DOHH2 (cell line): ENCODE data around the gene CMIP.
A peak's percentile ranks its signal among the peaks of the same experiment; 100 is the strongest.

Experiments used
- H3F3A ChIP-seq: fragments of 200-600 bp; sonication (generic), shearing (Covaris generic); 2 replicates; pipeline ENCODE4 v1.6.0; 2016; ENCODE audit warnings: antibody characterized with exemption, mild to moderate bottlenecking; ENCODE audit not compliant: control insufficient read depth, insufficient read depth
- H3K27ac ChIP-seq: fragments of 200-600 bp; sonication (generic); 2 replicates; pipeline ENCODE4 v1.5.1; 2014; ENCODE audit warnings: low read depth, mild to moderate bottlenecking, low read length, moderate library complexity
- H3K27me3 ChIP-seq: fragments of 200-600 bp; sonication (generic); 2 replicates; pipeline ENCODE4 v1.6.1; 2014; ENCODE audit warnings: mild to moderate bottlenecking, low read length, mixed read lengths; ENCODE audit not compliant: control insufficient read depth
- H3K36me3 ChIP-seq: fragments of 200-600 bp; sonication (generic); 2 replicates; pipeline ENCODE4 v1.6.1; 2014; ENCODE audit warnings: mild to moderate bottlenecking, low read length, moderate library complexity, mixed read lengths; ENCODE audit not compliant: control insufficient read depth
- H3K4me1 ChIP-seq: fragments of 200-600 bp; sonication (generic); 2 replicates; pipeline ENCODE4 v1.6.1; 2014; ENCODE audit warnings: mild to moderate bottlenecking, low read length, mixed read lengths; ENCODE audit not compliant: control insufficient read depth
- H3K4me2 ChIP-seq: fragments of 200-600 bp; sonication (generic); 2 replicates; pipeline ENCODE4 v1.6.0; 2014; ENCODE audit warnings: mild to moderate bottlenecking, low read length, moderate library complexity
- H3K4me3 ChIP-seq: fragments of 200-600 bp; sonication (generic); 2 replicates; pipeline ENCODE4 v1.5.1; 2014; ENCODE audit warnings: mild to moderate bottlenecking, low read length, mixed read lengths
- H3K79me2 ChIP-seq: fragments of 200-600 bp; sonication (generic); 2 replicates; pipeline ENCODE4 v1.6.1; 2014; ENCODE audit warnings: mild to moderate bottlenecking, low read length, mixed read lengths; ENCODE audit not compliant: control insufficient read depth
- H3K9me2 ChIP-seq: fragments of 200-600 bp; sonication (generic); replicated peaks from 2 replicates; pipeline ENCODE4 v1.6.1; 2014; ENCODE audit warnings: mild to moderate bottlenecking, low read length, mixed read lengths; ENCODE audit not compliant: control insufficient read depth
- H3K9me3 ChIP-seq: fragments of 200-600 bp; sonication (generic); 2 replicates; pipeline ENCODE4 v1.6.1; 2014; ENCODE audit warnings: antibody characterized with exemption, low read length, mixed read lengths; ENCODE audit not compliant: control insufficient read depth, insufficient read depth
- H4K20me1 ChIP-seq: fragments of 200-600 bp; sonication (generic); 2 replicates; pipeline ENCODE4 v1.6.0; 2014; ENCODE audit warnings: low read depth, mild to moderate bottlenecking, antibody characterized with exemption, low read length, moderate library complexity; ENCODE audit not compliant: control insufficient read depth, insufficient read depth
- EZH2phosphoT487 ChIP-seq: fragments of 200-600 bp; sonication (generic); IDR thresholded peaks from 2 replicates; pipeline ENCODE4 v1.6.1; 2017; ENCODE audit warnings: borderline replicate concordance, mild to moderate bottlenecking, antibody characterized with exemption, low read length, moderate library complexity, mixed read lengths
- TF ChIP-seq, protein P1 (sequence below): fragments of 200-600 bp; sonication (generic); IDR thresholded peaks from one replicate; pipeline ENCODE4 v1.5.1; 2014; ENCODE audit warnings: antibody characterized with exemption, mild to moderate bottlenecking, low read depth, low read length; ENCODE audit not compliant: poor library complexity, severe bottlenecking

Gene CMIP

DNA sequence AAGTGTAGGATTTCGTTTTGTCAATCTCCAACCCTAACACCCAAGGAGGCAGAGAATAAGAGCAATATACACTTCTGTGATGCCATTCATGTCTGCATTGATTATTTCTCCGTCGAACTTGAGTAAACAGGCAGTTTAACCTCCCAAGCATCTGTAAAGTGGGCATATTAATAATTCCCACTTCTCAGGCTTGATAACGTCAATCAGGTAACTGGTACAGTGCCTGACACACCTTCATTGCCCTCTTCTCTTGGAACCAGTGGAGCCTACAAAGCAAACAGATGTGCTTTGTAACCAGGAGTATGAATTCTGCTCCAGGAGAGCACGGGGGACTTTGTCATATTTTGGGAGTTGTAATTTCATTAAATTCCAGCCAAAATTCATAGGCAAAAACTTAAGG is 302.0 kb downstream of the CMIP start:
- Histone ChIP-seq H3K36me3 (peaks cover 12% of the 10 kb centered on the region), H3K9me2 (no peaks in the 10 kb centered on the region), H3K27me3 (no peaks in the 10 kb centered on the region), H3F3A (peaks cover 14% of the 10 kb centered on the region), H3K4me2 (peak overlapping the region; percentile 91), H4K20me1 (no peaks in the 10 kb centered on the region), H3K9me3 (no peaks in the 10 kb centered on the region), H3K4me3 (peak overlapping the region; percentile 78), H3K4me1 (peaks cover 64% of the 10 kb centered on the region), H3K27ac (no peak overlapping the region), H3K79me2 (peaks cover 68% of the 10 kb centered on the region)
- TF ChIP-seq EZH2phosphoT487, result no peak
- TF ChIP-seq, protein P1, sequence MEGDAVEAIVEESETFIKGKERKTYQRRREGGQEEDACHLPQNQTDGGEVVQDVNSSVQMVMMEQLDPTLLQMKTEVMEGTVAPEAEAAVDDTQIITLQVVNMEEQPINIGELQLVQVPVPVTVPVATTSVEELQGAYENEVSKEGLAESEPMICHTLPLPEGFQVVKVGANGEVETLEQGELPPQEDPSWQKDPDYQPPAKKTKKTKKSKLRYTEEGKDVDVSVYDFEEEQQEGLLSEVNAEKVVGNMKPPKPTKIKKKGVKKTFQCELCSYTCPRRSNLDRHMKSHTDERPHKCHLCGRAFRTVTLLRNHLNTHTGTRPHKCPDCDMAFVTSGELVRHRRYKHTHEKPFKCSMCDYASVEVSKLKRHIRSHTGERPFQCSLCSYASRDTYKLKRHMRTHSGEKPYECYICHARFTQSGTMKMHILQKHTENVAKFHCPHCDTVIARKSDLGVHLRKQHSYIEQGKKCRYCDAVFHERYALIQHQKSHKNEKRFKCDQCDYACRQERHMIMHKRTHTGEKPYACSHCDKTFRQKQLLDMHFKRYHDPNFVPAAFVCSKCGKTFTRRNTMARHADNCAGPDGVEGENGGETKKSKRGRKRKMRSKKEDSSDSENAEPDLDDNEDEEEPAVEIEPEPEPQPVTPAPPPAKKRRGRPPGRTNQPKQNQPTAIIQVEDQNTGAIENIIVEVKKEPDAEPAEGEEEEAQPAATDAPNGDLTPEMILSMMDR, result no peak

- Histone ChIP-seq H3K4me2 (peak overlapping the region; percentile 59), H3K27me3 (no peaks in the 10 kb centered on the region), H4K20me1 (no peaks in the 10 kb centered on the region), H3K27ac (peak overlapping the region; percentile 8; the same call in 1 of the 2 replicates), H3K4me3 (peak overlapping the region; percentile 27), H3K4me1 (peaks cover 71% of the 10 kb centered on the region), H3K9me2 (no peaks in the 10 kb centered on the region), H3F3A (peaks cover 18% of the 10 kb centered on the region), H3K79me2 (peaks cover 63% of the 10 kb centered on the region), H3K36me3 (peaks cover 21% of the 10 kb centered on the region), H3K9me3 (no peaks in the 10 kb centered on the region)
- TF ChIP-seq, protein P1, result no peak
- TF ChIP-seq EZH2phosphoT487, result no peak
Observed at GRCh38 chr16:81748476-81749198, 304.0 kb downstream of the CMIP start.

DNA sequence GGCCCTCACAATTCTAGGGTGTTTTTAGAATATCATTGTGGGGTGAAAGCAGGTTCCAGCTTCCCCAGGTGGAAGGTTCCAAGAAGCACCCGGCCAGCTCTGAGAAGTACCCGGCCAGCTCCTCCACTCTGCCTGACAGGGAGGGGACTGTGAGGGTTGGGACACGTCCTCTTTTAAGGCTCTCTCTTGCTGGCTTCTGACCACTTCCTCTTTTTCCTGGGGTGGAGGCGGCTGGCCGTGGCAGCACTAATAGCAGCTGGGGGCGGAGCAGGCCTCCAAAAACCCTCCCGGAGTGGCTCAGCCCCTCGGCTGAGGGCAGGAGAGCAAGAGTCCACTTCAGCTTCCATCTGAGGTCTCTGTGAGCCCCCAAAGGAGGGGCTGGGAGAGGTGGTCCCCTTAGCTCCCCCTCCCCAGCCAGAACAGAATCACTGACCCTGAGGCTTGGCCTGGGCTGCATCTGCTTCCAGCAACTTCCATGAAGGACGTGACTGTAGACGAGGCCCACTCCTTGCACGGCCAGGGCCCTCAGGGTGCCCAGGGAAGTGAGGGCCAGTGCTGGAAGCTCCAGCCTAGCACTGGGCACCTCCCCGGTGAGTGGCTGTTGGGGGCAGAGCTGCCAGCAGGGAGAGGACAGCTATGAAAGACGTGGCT is 307.7 kb downstream of the CMIP start:
- Histone ChIP-seq H3K9me2 (no peaks in the 10 kb centered on the region), H3K9me3 (no peaks in the 10 kb centered on the region), H3F3A (peaks cover 13% of the 10 kb centered on the region), H3K36me3 (peaks cover 33% of the 10 kb centered on the region), H3K79me2 (peaks cover 46% of the 10 kb centered on the region), H3K27ac (peak overlapping the region; percentile 71), H3K4me3 (peak overlapping the region; percentile 70), H3K4me1 (peaks cover 54% of the 10 kb centered on the region), H3K4me2 (peak overlapping the region; percentile 94), H3K27me3 (no peaks in the 10 kb centered on the region), H4K20me1 (no peaks in the 10 kb centered on the region)
- TF ChIP-seq EZH2phosphoT487, result no peak
- TF ChIP-seq, protein P1, result no peak
